ENCODE results near the gene ARPC2. TPM values are rescaled to one million over a fixed set of nuclear protein-coding genes. Genes with fewer than 3 reads are reported as not detected.
A peak's percentile ranks its signal among the peaks of the same experiment; 100 is the strongest.

The ARPC2 gene
- total and polyA plus RNA-seq, 2 of the 13 experiments (the other 11 are each of a cell fraction or from before 2014, with no cell fraction given), result 168 to 303 TPM

DNA sequence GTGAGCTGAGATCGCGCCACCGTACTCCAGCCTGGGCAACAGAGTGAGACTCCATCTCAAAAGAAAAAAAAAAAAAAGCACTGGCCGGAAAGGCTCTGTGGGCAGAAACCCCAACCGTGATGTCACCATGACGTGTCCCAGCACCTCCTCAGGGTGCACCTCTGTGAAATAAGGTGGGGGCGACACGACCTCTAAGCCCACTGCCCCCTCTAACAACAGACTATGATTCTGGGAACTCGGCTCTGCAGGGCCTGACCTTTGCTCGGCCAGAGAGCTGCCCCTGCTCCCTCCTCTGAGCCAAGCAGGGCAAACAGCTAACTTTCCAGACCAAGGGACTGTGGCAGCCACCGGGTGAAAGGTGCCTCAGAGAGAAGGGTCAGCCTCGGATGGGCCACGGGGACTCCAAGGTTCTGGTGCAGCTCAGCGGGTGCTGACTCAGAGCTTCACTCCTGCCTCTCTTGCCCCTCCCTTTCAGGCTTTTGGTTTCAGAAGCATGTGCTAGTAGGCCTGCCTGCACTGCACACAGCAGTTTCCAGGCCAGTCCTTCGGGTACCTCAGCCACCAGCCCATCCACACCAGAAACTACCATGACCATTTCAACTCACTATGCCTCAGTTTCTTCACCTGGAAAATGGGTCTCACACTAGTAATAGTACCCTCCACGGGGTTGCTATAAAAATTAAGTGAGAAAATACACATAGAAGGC, 67.3 kb downstream of the ARPC2 start (continued):
- TF ChIP-seq, protein P1, sequence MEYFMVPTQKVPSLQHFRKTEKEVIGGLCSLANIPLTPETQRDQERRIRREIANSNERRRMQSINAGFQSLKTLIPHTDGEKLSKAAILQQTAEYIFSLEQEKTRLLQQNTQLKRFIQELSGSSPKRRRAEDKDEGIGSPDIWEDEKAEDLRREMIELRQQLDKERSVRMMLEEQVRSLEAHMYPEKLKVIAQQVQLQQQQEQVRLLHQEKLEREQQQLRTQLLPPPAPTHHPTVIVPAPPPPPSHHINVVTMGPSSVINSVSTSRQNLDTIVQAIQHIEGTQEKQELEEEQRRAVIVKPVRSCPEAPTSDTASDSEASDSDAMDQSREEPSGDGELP (IDR thresholded peaks at IDR 0.05; ENCODE audit: borderline replicate concordance, low read depth), result 0 out of 2 replicates have a peak, but pooled peaks have one; percentile 14
- peak; percentile 26; the same call in 1 of the 2 replicates for TF ChIP-seq KMT2A (CRISPR knock-in tag; IDR thresholded peaks at IDR 0.05)
- TF ChIP-seq, protein P2, sequence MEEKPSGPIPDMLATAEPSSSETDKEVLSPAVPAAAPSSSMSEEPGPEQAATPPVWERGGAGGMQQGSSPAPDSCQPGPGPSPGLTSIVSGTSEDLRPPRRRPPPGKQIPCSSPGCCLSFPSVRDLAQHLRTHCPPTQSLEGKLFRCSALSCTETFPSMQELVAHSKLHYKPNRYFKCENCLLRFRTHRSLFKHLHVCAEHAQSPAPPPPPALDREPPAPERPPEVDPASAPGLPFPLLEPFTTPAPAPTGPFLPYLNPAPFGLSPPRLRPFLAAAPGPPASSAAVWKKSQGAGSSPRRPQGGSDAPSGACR (CRISPR knock-in tag; IDR thresholded peaks at IDR 0.05), result 0 out of 2 replicates have a peak, but pooled peaks have one; percentile 63
- peak; percentile 84 for TF ChIP-seq HNF4G (IDR thresholded peaks at IDR 0.05; ENCODE audit: borderline replicate concordance, low read depth, low read length)
- TF ChIP-seq HNF4G (CRISPR knock-in tag; IDR thresholded peaks at IDR 0.05; ENCODE audit: borderline replicate concordance, low read depth), result peak; percentile 82
- TF ChIP-seq, protein P3, sequence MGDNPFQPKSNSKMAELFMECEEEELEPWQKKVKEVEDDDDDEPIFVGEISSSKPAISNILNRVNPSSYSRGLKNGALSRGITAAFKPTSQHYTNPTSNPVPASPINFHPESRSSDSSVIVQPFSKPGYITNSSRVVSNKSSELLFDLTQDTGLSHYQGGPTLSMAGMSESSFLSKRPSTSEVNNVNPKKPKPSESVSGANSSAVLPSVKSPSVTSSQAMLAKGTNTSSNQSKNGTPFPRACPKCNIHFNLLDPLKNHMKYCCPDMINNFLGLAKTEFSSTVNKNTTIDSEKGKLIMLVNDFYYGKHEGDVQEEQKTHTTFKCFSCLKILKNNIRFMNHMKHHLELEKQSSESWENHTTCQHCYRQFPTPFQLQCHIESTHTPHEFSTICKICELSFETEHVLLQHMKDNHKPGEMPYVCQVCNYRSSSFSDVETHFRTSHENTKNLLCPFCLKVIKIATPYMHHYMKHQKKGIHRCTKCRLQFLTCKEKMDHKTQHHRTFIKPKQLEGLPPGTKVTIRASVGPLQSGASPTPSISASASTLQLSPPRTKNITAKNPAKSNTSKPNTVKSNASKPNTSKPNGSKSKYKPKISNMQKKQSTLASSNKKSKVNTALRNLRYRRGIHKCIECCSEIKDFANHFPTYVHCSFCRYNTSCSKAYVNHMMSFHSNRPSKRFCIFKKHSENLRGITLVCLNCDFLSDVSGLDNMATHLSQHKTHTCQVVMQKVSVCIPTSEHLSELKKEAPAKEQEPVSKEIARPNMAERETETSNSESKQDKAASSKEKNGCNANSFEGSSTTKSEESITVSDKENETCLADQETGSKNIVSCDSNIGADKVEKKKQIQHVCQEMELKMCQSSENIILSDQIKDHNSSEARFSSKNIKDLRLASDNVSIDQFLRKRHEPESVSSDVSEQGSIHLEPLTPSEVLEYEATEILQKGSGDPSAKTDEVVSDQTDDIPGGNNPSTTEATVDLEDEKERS (CRISPR knock-in tag; IDR thresholded peaks at IDR 0.05), result peak; percentile 58; the same call in 1 of the 2 replicates
- TF ChIP-seq TBX2 (CRISPR knock-in tag; IDR thresholded peaks at IDR 0.05; ENCODE audit: borderline replicate concordance), result 0 out of 2 replicates have a peak, but pooled peaks have one; percentile 48
- TF ChIP-seq, protein P4, sequence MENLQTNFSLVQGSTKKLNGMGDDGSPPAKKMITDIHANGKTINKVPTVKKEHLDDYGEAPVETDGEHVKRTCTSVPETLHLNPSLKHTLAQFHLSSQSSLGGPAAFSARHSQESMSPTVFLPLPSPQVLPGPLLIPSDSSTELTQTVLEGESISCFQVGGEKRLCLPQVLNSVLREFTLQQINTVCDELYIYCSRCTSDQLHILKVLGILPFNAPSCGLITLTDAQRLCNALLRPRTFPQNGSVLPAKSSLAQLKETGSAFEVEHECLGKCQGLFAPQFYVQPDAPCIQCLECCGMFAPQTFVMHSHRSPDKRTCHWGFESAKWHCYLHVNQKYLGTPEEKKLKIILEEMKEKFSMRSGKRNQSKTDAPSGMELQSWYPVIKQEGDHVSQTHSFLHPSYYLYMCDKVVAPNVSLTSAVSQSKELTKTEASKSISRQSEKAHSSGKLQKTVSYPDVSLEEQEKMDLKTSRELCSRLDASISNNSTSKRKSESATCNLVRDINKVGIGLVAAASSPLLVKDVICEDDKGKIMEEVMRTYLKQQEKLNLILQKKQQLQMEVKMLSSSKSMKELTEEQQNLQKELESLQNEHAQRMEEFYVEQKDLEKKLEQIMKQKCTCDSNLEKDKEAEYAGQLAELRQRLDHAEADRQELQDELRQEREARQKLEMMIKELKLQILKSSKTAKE (CRISPR knock-in tag; IDR thresholded peaks at IDR 0.05; ENCODE audit: borderline replicate concordance), result 0 out of 2 replicates have a peak, but pooled peaks have one; percentile 8
- TF ChIP-seq ZNF652 (CRISPR knock-in tag; IDR thresholded peaks at IDR 0.05; ENCODE audit: borderline replicate concordance, low read depth), result no peak
- no peak for TF ChIP-seq ZNF746 (CRISPR knock-in tag; IDR thresholded peaks at IDR 0.05)
- no peak for TF ChIP-seq LCORL (IDR thresholded peaks at IDR 0.05)
- peak; percentile 31; the same call in 1 of the 2 replicates for TF ChIP-seq LCORL (CRISPR knock-in tag; IDR thresholded peaks at IDR 0.05)
- TF ChIP-seq MATR3 (CRISPR knock-in tag; IDR thresholded peaks at IDR 0.05), result no peak
- TF ChIP-seq ZFY (CRISPR knock-in tag; IDR thresholded peaks at IDR 0.05), result peak; percentile 38; the same call in 1 of the 2 replicates
- no peak for TF ChIP-seq ZNF251 (CRISPR knock-in tag; IDR thresholded peaks at IDR 0.05)
- no peak for TF ChIP-seq ZNF749 (CRISPR knock-in tag; IDR thresholded peaks at IDR 0.05; ENCODE audit: borderline replicate concordance)
- TF ChIP-seq NAIF1 (CRISPR knock-in tag; IDR thresholded peaks at IDR 0.05; ENCODE audit: borderline replicate concordance), result 0 out of 2 replicates have a peak, but pooled peaks have one; percentile 47
- TF ChIP-seq, protein P5, sequence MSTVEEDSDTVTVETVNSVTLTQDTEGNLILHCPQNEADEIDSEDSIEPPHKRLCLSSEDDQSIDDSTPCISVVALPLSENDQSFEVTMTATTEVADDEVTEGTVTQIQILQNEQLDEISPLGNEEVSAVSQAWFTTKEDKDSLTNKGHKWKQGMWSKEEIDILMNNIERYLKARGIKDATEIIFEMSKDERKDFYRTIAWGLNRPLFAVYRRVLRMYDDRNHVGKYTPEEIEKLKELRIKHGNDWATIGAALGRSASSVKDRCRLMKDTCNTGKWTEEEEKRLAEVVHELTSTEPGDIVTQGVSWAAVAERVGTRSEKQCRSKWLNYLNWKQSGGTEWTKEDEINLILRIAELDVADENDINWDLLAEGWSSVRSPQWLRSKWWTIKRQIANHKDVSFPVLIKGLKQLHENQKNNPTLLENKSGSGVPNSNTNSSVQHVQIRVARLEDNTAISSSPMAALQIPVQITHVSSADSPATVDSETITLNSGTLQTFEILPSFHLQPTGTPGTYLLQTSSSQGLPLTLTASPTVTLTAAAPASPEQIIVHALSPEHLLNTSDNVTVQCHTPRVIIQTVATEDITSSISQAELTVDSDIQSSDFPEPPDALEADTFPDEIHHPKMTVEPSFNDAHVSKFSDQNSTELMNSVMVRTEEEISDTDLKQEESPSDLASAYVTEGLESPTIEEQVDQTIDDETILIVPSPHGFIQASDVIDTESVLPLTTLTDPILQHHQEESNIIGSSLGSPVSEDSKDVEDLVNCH (CRISPR knock-in tag; IDR thresholded peaks at IDR 0.05), result no peak
- TF ChIP-seq, protein P6, sequence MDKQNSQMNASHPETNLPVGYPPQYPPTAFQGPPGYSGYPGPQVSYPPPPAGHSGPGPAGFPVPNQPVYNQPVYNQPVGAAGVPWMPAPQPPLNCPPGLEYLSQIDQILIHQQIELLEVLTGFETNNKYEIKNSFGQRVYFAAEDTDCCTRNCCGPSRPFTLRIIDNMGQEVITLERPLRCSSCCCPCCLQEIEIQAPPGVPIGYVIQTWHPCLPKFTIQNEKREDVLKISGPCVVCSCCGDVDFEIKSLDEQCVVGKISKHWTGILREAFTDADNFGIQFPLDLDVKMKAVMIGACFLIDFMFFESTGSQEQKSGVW (CRISPR knock-in tag; IDR thresholded peaks at IDR 0.05; ENCODE audit: borderline replicate concordance), result no peak
